ENCODE data around the gene GRM4. TPM values are rescaled to one million over a fixed set of nuclear protein-coding genes. Genes with fewer than 3 reads are reported as not detected.

The GRM4 gene
- total RNA-seq, 2 donors from 2014 or later = 4.4 TPM; not detected in 1

- WGBS = 88% methylated on average over 3 of the region's 3 CpGs
- TF ChIP-seq POLR2AphosphoS5 (IDR thresholded peaks at IDR 0.05) = no peak
- TF ChIP-seq POLR2A (IDR thresholded peaks at IDR 0.05) = no peak
- TF ChIP-seq CTCF (IDR thresholded peaks at IDR 0.05) = no peak
- Histone ChIP-seq H3K4me3 (no peak overlapping the region), H3K27ac (no peak overlapping the region), H3K27me3 (replicated peaks; ENCODE audit: insufficient read depth) (no peaks in the 10 kb centered on the region), H3K4me1 (replicated peaks) (no peaks in the 10 kb centered on the region), H3K36me3 (no peaks in the 10 kb centered on the region), H3K9me3 (no peaks in the 10 kb centered on the region)
- intact Hi-C loops (cut with DNase I) = no loop called here
- no peak for DNase-seq (ENCODE audit: low spot score)
Measured at GRCh38 chr6:34071136-34071883, 74.6 kb downstream of the GRM4 start.

- TF ChIP-seq CTCF (IDR thresholded peaks at IDR 0.05) (no peak), POLR2A (IDR thresholded peaks at IDR 0.05) (no peak), POLR2AphosphoS5 (IDR thresholded peaks at IDR 0.05) (no peak)
- Histone ChIP-seq H3K36me3 (no peaks in the 10 kb centered on the region), H3K4me3 (no peak overlapping the region), H3K9me3 (no peaks in the 10 kb centered on the region), H3K27ac (no peak overlapping the region), H3K4me1 (replicated peaks) (no peaks in the 10 kb centered on the region), H3K27me3 (replicated peaks; ENCODE audit: insufficient read depth) (no peaks in the 10 kb centered on the region)
- DNase-seq (ENCODE audit: low spot score) = no peak
- WGBS = 85% methylated on average over 15 of the region's 15 CpGs
- intact Hi-C loops (cut with DNase I) = no loop called here
Measured at GRCh38 chr6:34070315-34071135, 75.4 kb downstream of the GRM4 start.

GRCh38 chr6:34068462-34069044 lies 77.3 kb downstream of the GRM4 start:
- DNase-seq (ENCODE audit: low spot score) = no peak
- no peaks in the 10 kb centered on the region for H3K9me3 ChIP-seq
- intact Hi-C loops (cut with DNase I) = no loop called here
- no peaks in the 10 kb centered on the region for H3K27me3 ChIP-seq (replicated peaks; ENCODE audit: insufficient read depth)
- whole genome bisulfite sequencing = 73% methylated on average over 8 of the region's 8 CpGs
- no peak overlapping the region for H3K27ac ChIP-seq
- TF ChIP-seq POLR2A (IDR thresholded peaks at IDR 0.05) (no peak), CTCF (IDR thresholded peaks at IDR 0.05) (no peak), POLR2AphosphoS5 (IDR thresholded peaks at IDR 0.05) (no peak)
- no peaks in the 10 kb centered on the region for H3K36me3 ChIP-seq
- no peak overlapping the region for H3K4me3 ChIP-seq
- H3K4me1 ChIP-seq (replicated peaks) = no peaks in the 10 kb centered on the region

GRCh38 chr6:34067814-34068213 lies 78.1 kb downstream of the GRM4 start:
- Histone ChIP-seq H3K27ac (no peak overlapping the region), H3K27me3 (replicated peaks; ENCODE audit: insufficient read depth) (no peaks in the 10 kb centered on the region), H3K4me1 (replicated peaks) (no peaks in the 10 kb centered on the region), H3K9me3 (no peaks in the 10 kb centered on the region), H3K36me3 (no peaks in the 10 kb centered on the region), H3K4me3 (no peak overlapping the region)
- TF ChIP-seq CTCF (IDR thresholded peaks at IDR 0.05) (peak in 2 of 4 experiments; percentile 10 to 13), POLR2A (IDR thresholded peaks at IDR 0.05) (no peak)
- intact Hi-C loops (cut with DNase I) = no loop called here
- 60% methylated on average over 13 of the region's 13 CpGs for WGBS
- DNase-seq (ENCODE audit: low spot score) = no peak
